WTC11 (cell line): ENCODE measurements around the gene ZNF286A. TPM values are rescaled to one million over a fixed set of nuclear protein-coding genes. Genes with fewer than 3 reads are reported as not detected.

ENCODE experiments used
- ATAC-seq: fragments of 200-7000 bp; cut with Tn5 transposase; 2 replicates; pipeline ENCODE4 v1.10.0; 2021; ENCODE audit warnings: mild to moderate bottlenecking, moderate library complexity
- CTCF ChIA-PET: fragments of 300-600 bp; sonication (Branson Sonifier 250); formaldehyde crosslinking; loops from one replicate; lab custom pipeline; 2021; ENCODE audit warnings: antibody characterized with exemption; lab: Charles Lee
- POLR2A ChIA-PET: fragments of 350-600 bp; sonication (Branson Sonifier 250); formaldehyde crosslinking; loops from one replicate; lab custom pipeline; 2021; ENCODE audit warnings: antibody characterized with exemption; lab: Charles Lee
- DNase-seq: peaks from one replicate; pipeline ENCODE4 v3.0.0; 2021; ENCODE audit warnings: low spot score
- H3K27ac Mint-ChIP-seq: 2 replicates; pipeline ENCODE4 v1.8.0; 2021; ENCODE audit warnings: mixed read lengths
- H3K27me3 Mint-ChIP-seq: 2 replicates; pipeline ENCODE4 v1.8.0; 2021; ENCODE audit warnings: low read depth, mild to moderate bottlenecking, moderate library complexity, mixed read lengths
- H3K36me3 Mint-ChIP-seq: 2 replicates; pipeline ENCODE4 v1.8.0; 2021; ENCODE audit warnings: mixed read lengths
- H3K4me1 Mint-ChIP-seq: 2 replicates; pipeline ENCODE4 v1.8.0; 2022; ENCODE audit warnings: mixed read lengths
- H3K4me3 Mint-ChIP-seq: 2 replicates; pipeline ENCODE4 v1.8.0; 2021; ENCODE audit warnings: mild to moderate bottlenecking, moderate library complexity, mixed read lengths
- H3K9me3 Mint-ChIP-seq: 2 replicates; pipeline ENCODE4 v1.8.0; 2021; ENCODE audit warnings: mixed read lengths
- ATF2 ChIP-seq: sonication (generic); formaldehyde crosslinking; IDR thresholded peaks from 2 replicates; pipeline ENCODE4 v1.8.1; 2022; ENCODE audit warnings: low read depth, missing genetic modification reagents, borderline replicate concordance
- E2F1 ChIP-seq: sonication (generic); formaldehyde crosslinking; IDR thresholded peaks from 2 replicates; pipeline ENCODE4 v1.8.0; 2022; ENCODE audit warnings: mild to moderate bottlenecking, missing genetic modification reagents
- EMX1 ChIP-seq: fragments of 250-450 bp; sonication (Bioruptor Pico); IDR thresholded peaks from 2 replicates; pipeline ENCODE4 v1.8.0; 2021; ENCODE audit warnings: mild to moderate bottlenecking
- ESRRA ChIP-seq: sonication (generic); formaldehyde crosslinking; IDR thresholded peaks from 2 replicates; pipeline ENCODE4 v1.8.1; 2022; ENCODE audit warnings: mild to moderate bottlenecking, missing genetic modification reagents, borderline replicate concordance
- GRHL2 ChIP-seq: fragments of 250-450 bp; sonication (Bioruptor Pico); IDR thresholded peaks from 2 replicates; pipeline ENCODE4 v1.8.0; 2022; ENCODE audit warnings: mild to moderate bottlenecking, moderate library complexity; ENCODE audit not compliant: insufficient replicate concordance, severe bottlenecking
- IRF2 ChIP-seq: sonication (generic); formaldehyde crosslinking; IDR thresholded peaks from 2 replicates; pipeline ENCODE4 v1.8.0; 2022; ENCODE audit warnings: low read depth, missing genetic modification reagents, borderline replicate concordance
- KAT7 ChIP-seq: sonication (generic); formaldehyde crosslinking; IDR thresholded peaks from 2 replicates; pipeline ENCODE4 v1.8.1; 2023; ENCODE audit warnings: missing genetic modification reagents, mild to moderate bottlenecking, borderline replicate concordance
- MXD4 ChIP-seq: fragments of 250-450 bp; sonication (Bioruptor Pico); IDR thresholded peaks from 2 replicates; pipeline ENCODE4 v1.8.0; 2021; ENCODE audit warnings: mild to moderate bottlenecking, moderate library complexity, borderline replicate concordance
- NFE2L1 ChIP-seq: sonication (generic); formaldehyde crosslinking; IDR thresholded peaks from 2 replicates; pipeline ENCODE4 v1.8.1; 2023; ENCODE audit warnings: missing genetic modification reagents
- NR2C2 ChIP-seq: sonication (generic); formaldehyde crosslinking; IDR thresholded peaks from 2 replicates; pipeline ENCODE4 v1.8.0; 2022; ENCODE audit warnings: mild to moderate bottlenecking, missing genetic modification reagents
- SMAD3 ChIP-seq: sonication (generic); formaldehyde crosslinking; IDR thresholded peaks from 2 replicates; pipeline ENCODE4 v1.8.0; 2022; ENCODE audit warnings: missing genetic modification reagents, mild to moderate bottlenecking, borderline replicate concordance
- SMAD4 ChIP-seq: sonication (generic); formaldehyde crosslinking; IDR thresholded peaks from 2 replicates; pipeline ENCODE4 v1.8.0; 2022; ENCODE audit warnings: mild to moderate bottlenecking, missing genetic modification reagents
- SOX15 ChIP-seq: fragments of 250-450 bp; sonication (Bioruptor Pico); IDR thresholded peaks from 2 replicates; pipeline ENCODE4 v1.9.0; 2021; ENCODE audit warnings: mild to moderate bottlenecking
- TP53 ChIP-seq: sonication (generic); formaldehyde crosslinking; IDR thresholded peaks from 2 replicates; pipeline ENCODE4 v1.8.1; 2023; ENCODE audit warnings: mild to moderate bottlenecking, missing genetic modification reagents
- ZNF121 ChIP-seq: sonication (generic); formaldehyde crosslinking; IDR thresholded peaks from 2 replicates; pipeline ENCODE4 v1.8.0; 2023; ENCODE audit warnings: missing genetic modification reagents
- ZNF219 ChIP-seq: sonication (generic); formaldehyde crosslinking; IDR thresholded peaks from 2 replicates; pipeline ENCODE4 v1.8.0; 2023; ENCODE audit warnings: missing genetic modification reagents, mild to moderate bottlenecking, borderline replicate concordance
- ZNF232 ChIP-seq: sonication (generic); formaldehyde crosslinking; IDR thresholded peaks from 2 replicates; pipeline ENCODE4 v1.8.0; 2022; ENCODE audit warnings: mild to moderate bottlenecking, missing genetic modification reagents
- ZNF317 ChIP-seq: sonication (generic); formaldehyde crosslinking; IDR thresholded peaks from 2 replicates; pipeline ENCODE4 v1.8.1; 2023; ENCODE audit warnings: low read depth, mild to moderate bottlenecking, moderate library complexity, missing genetic modification reagents, borderline replicate concordance
- ZNF416 ChIP-seq: fragments of 250-450 bp; sonication (Bioruptor Pico); IDR thresholded peaks from 2 replicates; pipeline ENCODE4 v1.9.0; 2021; ENCODE audit warnings: mild to moderate bottlenecking, inconsistent platforms
- ZNF671 ChIP-seq: fragments of 250-450 bp; sonication (Bioruptor Pico); IDR thresholded peaks from 2 replicates; pipeline ENCODE4 v1.8.0; 2021; ENCODE audit warnings: mild to moderate bottlenecking
- total RNA-seq: library from RNA; stranded (reverse); gene quantifications from 3 replicates; pipeline ENCODE4 v1.2.3, GENCODE V29; 2021
- TF ChIP-seq, protein P1 (sequence below): sonication (generic); formaldehyde crosslinking; IDR thresholded peaks from 2 replicates; pipeline ENCODE4 v1.8.0; 2022; ENCODE audit warnings: mild to moderate bottlenecking, missing genetic modification reagents
- TF ChIP-seq, protein P2 (sequence below): sonication (generic); formaldehyde crosslinking; IDR thresholded peaks from 2 replicates; pipeline ENCODE4 v1.8.1; 2023; ENCODE audit warnings: mild to moderate bottlenecking, missing genetic modification reagents
- TF ChIP-seq, protein P3 (sequence below): sonication (generic); formaldehyde crosslinking; IDR thresholded peaks from 2 replicates; pipeline ENCODE4 v1.8.0; 2023; ENCODE audit warnings: missing genetic modification reagents
- TF ChIP-seq, protein P4 (sequence below): sonication (generic); formaldehyde crosslinking; IDR thresholded peaks from 2 replicates; pipeline ENCODE4 v1.8.0; 2022; ENCODE audit warnings: mild to moderate bottlenecking, missing genetic modification reagents

Gene ZNF286A
- total RNA-seq, 1 experiment from 2014 or later = 83.6 TPM

- CTCF ChIA-PET = no interaction called here
- no peak for TF ChIP-seq MXD4 (CRISPR knock-in tag)
- TF ChIP-seq TP53 (CRISPR knock-in tag) = no peak
- TF ChIP-seq, protein P1, sequence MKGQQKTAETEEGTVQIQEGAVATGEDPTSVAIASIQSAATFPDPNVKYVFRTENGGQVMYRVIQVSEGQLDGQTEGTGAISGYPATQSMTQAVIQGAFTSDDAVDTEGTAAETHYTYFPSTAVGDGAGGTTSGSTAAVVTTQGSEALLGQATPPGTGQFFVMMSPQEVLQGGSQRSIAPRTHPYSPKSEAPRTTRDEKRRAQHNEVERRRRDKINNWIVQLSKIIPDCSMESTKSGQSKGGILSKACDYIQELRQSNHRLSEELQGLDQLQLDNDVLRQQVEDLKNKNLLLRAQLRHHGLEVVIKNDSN (CRISPR knock-in tag) = no peak
- no peak for TF ChIP-seq SMAD4 (CRISPR knock-in tag)
- TF ChIP-seq NR2C2 (CRISPR knock-in tag) = no peak
- TF ChIP-seq, protein P2, sequence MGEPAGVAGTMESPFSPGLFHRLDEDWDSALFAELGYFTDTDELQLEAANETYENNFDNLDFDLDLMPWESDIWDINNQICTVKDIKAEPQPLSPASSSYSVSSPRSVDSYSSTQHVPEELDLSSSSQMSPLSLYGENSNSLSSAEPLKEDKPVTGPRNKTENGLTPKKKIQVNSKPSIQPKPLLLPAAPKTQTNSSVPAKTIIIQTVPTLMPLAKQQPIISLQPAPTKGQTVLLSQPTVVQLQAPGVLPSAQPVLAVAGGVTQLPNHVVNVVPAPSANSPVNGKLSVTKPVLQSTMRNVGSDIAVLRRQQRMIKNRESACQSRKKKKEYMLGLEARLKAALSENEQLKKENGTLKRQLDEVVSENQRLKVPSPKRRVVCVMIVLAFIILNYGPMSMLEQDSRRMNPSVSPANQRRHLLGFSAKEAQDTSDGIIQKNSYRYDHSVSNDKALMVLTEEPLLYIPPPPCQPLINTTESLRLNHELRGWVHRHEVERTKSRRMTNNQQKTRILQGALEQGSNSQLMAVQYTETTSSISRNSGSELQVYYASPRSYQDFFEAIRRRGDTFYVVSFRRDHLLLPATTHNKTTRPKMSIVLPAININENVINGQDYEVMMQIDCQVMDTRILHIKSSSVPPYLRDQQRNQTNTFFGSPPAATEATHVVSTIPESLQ (CRISPR knock-in tag) = no peak
- no peak for TF ChIP-seq IRF2 (CRISPR knock-in tag)
- TF ChIP-seq, protein P3, sequence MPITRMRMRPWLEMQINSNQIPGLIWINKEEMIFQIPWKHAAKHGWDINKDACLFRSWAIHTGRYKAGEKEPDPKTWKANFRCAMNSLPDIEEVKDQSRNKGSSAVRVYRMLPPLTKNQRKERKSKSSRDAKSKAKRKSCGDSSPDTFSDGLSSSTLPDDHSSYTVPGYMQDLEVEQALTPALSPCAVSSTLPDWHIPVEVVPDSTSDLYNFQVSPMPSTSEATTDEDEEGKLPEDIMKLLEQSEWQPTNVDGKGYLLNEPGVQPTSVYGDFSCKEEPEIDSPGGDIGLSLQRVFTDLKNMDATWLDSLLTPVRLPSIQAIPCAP (CRISPR knock-in tag) = no peak
- no peak for TF ChIP-seq ZNF121 (CRISPR knock-in tag)
- TF ChIP-seq SMAD3 (CRISPR knock-in tag) = no peak
- TF ChIP-seq ZNF416 (CRISPR knock-in tag) = no peak
- TF ChIP-seq, protein P4, sequence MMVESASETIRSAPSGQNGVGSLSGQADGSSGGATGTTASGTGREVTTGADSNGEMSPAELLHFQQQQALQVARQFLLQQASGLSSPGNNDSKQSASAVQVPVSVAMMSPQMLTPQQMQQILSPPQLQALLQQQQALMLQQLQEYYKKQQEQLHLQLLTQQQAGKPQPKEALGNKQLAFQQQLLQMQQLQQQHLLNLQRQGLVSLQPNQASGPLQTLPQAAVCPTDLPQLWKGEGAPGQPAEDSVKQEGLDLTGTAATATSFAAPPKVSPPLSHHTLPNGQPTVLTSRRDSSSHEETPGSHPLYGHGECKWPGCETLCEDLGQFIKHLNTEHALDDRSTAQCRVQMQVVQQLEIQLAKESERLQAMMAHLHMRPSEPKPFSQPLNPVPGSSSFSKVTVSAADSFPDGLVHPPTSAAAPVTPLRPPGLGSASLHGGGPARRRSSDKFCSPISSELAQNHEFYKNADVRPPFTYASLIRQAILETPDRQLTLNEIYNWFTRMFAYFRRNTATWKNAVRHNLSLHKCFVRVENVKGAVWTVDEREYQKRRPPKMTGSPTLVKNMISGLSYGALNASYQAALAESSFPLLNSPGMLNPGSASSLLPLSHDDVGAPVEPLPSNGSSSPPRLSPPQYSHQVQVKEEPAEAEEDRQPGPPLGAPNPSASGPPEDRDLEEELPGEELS (CRISPR knock-in tag) = no peak
- TF ChIP-seq, all 79 proteins: peak for 0
- no peaks in the 10 kb centered on the region for H3K27me3 Mint-ChIP-seq
- no peak for ATAC-seq
- peaks cover 26% of the 10 kb centered on the region for H3K36me3 Mint-ChIP-seq
- DNase-seq = no peak
- peaks cover 28% of the 10 kb centered on the region for H3K4me1 Mint-ChIP-seq
- no peak overlapping the region for H3K27ac Mint-ChIP-seq
- no peak overlapping the region for H3K4me3 Mint-ChIP-seq
- no peaks in the 10 kb centered on the region for H3K9me3 Mint-ChIP-seq
- POLR2A ChIA-PET = no interaction called here
Measured at GRCh38 chr17:15658296-15658695, 41.3 kb upstream of the ZNF286A start.

GRCh38 chr17:15659236-15659635 is 40.3 kb upstream of the ZNF286A start:
- Mint-ChIP-seq H3K9me3 (no peaks in the 10 kb centered on the region), H3K4me3 (no peak overlapping the region), H3K27ac (no peak overlapping the region), H3K27me3 (no peaks in the 10 kb centered on the region), H3K36me3 (peaks cover 30% of the 10 kb centered on the region), H3K4me1 (peaks cover 22% of the 10 kb centered on the region)
- TF ChIP-seq NFE2L1 = no peak
- TF ChIP-seq EMX1 (CRISPR knock-in tag) = no peak
- no peak for TF ChIP-seq SOX15 (CRISPR knock-in tag)
- TF ChIP-seq, protein P2 (CRISPR knock-in tag) = no peak
- no peak for TF ChIP-seq ZNF219 (CRISPR knock-in tag)
- TF ChIP-seq ZNF317 (CRISPR knock-in tag) = no peak
- no peak for TF ChIP-seq ESRRA (CRISPR knock-in tag)
- TF ChIP-seq ATF2 (CRISPR knock-in tag) = no peak
- TF ChIP-seq E2F1 (CRISPR knock-in tag) = no peak
- no peak for TF ChIP-seq KAT7 (CRISPR knock-in tag)
- no peak for TF ChIP-seq ZNF232 (CRISPR knock-in tag)
- no peak for TF ChIP-seq TP53 (CRISPR knock-in tag)
- TF ChIP-seq GRHL2 (CRISPR knock-in tag) = no peak
- no peak for TF ChIP-seq ZNF671 (CRISPR knock-in tag)
- ChIA-PET POLR2A (no interaction called here), CTCF (no interaction called here)
- DNase-seq (no peak), ATAC-seq (no peak)
